Diencephalon (tissue), 1 donor: ENCODE data around the gene MUC3A. TPM values are rescaled to one million over a fixed set of nuclear protein-coding genes. Genes with fewer than 3 reads are reported as not detected.

Experiments
- small RNA-seq: library from RNA; depleted of rRNA; stranded (forward); fragments of <200 nt; gene quantifications from one replicate; pipeline ENCODE3, GENCODE V24; 2014
- total RNA-seq: library from RNA; depleted of rRNA; stranded (reverse); fragments of >200 nt; gene quantifications from one replicate; pipeline ENCODE4 v1.2.3, GENCODE V29; 2014

The MUC3A gene
- 2.1 TPM for total RNA-seq

GRCh38 chr7:100949227-100949932 is at the start of gene MUC3A:
TSS of gene MUC3A (plus strand) at chr7:100949534. CDS start at chr7:100949625, 91 bp downstream.

GRCh38 chr7:100969066-100969615 is 19.8 kb downstream of the MUC3A start, which contains the start of gene MUC12:
TSS of gene MUC12 (plus strand) at chr7:100969565. CDS start at chr7:100969623, 58 bp downstream.

Small RNA genes within 50 kb of the gene (small RNA-seq; reads per million reads assigned to genes)
- gene RN7SL549P (not detected), gene RPS29P15 (not detected)

Other genes with a start within 250 kb of the MUC3A start
- 38.1 TPM for gene POP7, start 243.4 kb upstream of the MUC3A start, total RNA-seq
- not detected for gene EPO, start 229.1 kb upstream of the MUC3A start, total RNA-seq
- not detected for gene ZAN, start 215.9 kb upstream of the MUC3A start, total RNA-seq
- gene EPHB4, start 122.0 kb upstream of the MUC3A start, total RNA-seq: 11.1 TPM
- 27.9 TPM for gene SLC12A9, start 96.8 kb upstream of the MUC3A start, total RNA-seq
- gene TRIP6, start 82.1 kb upstream of the MUC3A start, total RNA-seq: 10.4 TPM
- 30.2 TPM for gene SRRT, start 74.4 kb upstream of the MUC3A start, total RNA-seq
- 3.7 TPM for gene UFSP1, start 59.8 kb upstream of the MUC3A start, total RNA-seq
- 73.4 TPM for gene ACHE, start 53.6 kb upstream of the MUC3A start, total RNA-seq
- 0.23 TPM for gene MUC12, start 20.0 kb downstream of the MUC3A start, total RNA-seq
- not detected for gene MUC17, start 70.5 kb downstream of the MUC3A start, total RNA-seq
- gene TRIM56, start 135.9 kb downstream of the MUC3A start, total RNA-seq: 3.0 TPM
- 0.23 TPM for gene SERPINE1, start 177.6 kb downstream of the MUC3A start, total RNA-seq
- gene AP1S1, start 204.9 kb downstream of the MUC3A start, total RNA-seq: 110 TPM
- gene VGF, start 216.0 kb downstream of the MUC3A start, total RNA-seq: 33.2 TPM
- 2.1 TPM for gene NAT16, start 230.8 kb downstream of the MUC3A start, total RNA-seq